B cell (primary cell): Measurements from ENCODE around the gene ARL14. TPM values are rescaled to one million over a fixed set of nuclear protein-coding genes. Genes with fewer than 3 reads are reported as not detected.

Experiments
- ATAC-seq: fragments of 200-7000 bp; cut with Tn5 transposase; one replicate; pipeline ENCODE4 v1.10.0; 2021; ENCODE audit warnings: low read depth, mild to moderate bottlenecking, moderate number of reproducible peaks, moderate library complexity
- CTCF ChIA-PET: fragments of 350-600 bp; sonication (Branson Sonifier 250); formaldehyde crosslinking; loops from one replicate; lab custom pipeline; 2021; ENCODE audit warnings: antibody characterized with exemption, inconsistent platforms; lab: Charles Lee
- POLR2A ChIA-PET: fragments of 350-600 bp; sonication (Branson Sonifier 250); formaldehyde crosslinking; loops from one replicate; lab custom pipeline; 2021; ENCODE audit warnings: antibody characterized with exemption; lab: Charles Lee
- DNase-seq: peaks from one replicate; pipeline ENCODE4 v3.0.0; 2013
- H2AFZ ChIP-seq: 2 replicates; pipeline ENCODE4 v1.6.1; 2012; ENCODE audit warnings: mild to moderate bottlenecking, low read depth, low read length; ENCODE audit not compliant: insufficient read depth, poor library complexity, severe bottlenecking
- H3K27ac ChIP-seq, 2 donors: 1 replicate in 1 of 2; 2 replicates in 1 of 2; pipeline ENCODE4 v1.5.1; 2012 to 2013; ENCODE audit warnings: low read length in 2 of 2, mild to moderate bottlenecking in 2 of 2, moderate library complexity in 1 of 2
- H3K27me3 ChIP-seq, 4 experiments: fragments of 200-600 bp in 1 of 4; sonication (generic) in 1 of 4; replicated peaks in 1 of 4; 1 replicate in 2 of 4; 2 replicates in 2 of 4; pipeline versions ENCODE4 v1.6.1 to v1.7.0; 2013 to 2016; ENCODE audit warnings: low read length in 3 of 4, mild to moderate bottlenecking in 2 of 4, mixed read lengths in 1 of 4, moderate library complexity in 1 of 4; ENCODE audit not compliant: insufficient read depth in 4 of 4, control insufficient read depth in 3 of 4; ENCODE audit errors: control extremely low read depth in 1 of 4
- H3K36me3 ChIP-seq, 2 experiments: replicated peaks in 1 of 2; 1 replicate in 1 of 2; 2 replicates in 1 of 2; pipeline versions ENCODE4 v1.6.1 to v1.7.1; 2013; ENCODE audit warnings: low read length in 1 of 2; ENCODE audit not compliant: insufficient read depth in 2 of 2, control insufficient read depth in 1 of 2; ENCODE audit errors: control extremely low read depth in 1 of 2, extremely low read depth in 1 of 2
- H3K4me1 ChIP-seq, 2 donors: fragments of 200-600 bp in 1 of 2; sonication (generic) in 1 of 2; 1 replicate in 1 of 2; 2 replicates in 1 of 2; pipeline versions ENCODE4 v1.5.1 to v1.6.1; 2013 to 2017; ENCODE audit warnings: low read length in 2 of 2; ENCODE audit not compliant: control insufficient read depth in 2 of 2, insufficient read depth in 2 of 2
- H3K4me2 ChIP-seq: replicated peaks from 2 replicates; pipeline ENCODE3; 2012; ENCODE audit warnings: mild to moderate bottlenecking, low read depth, low read length; ENCODE audit not compliant: poor library complexity, severe bottlenecking
- H3K4me3 ChIP-seq, 5 experiments: fragments of 200-600 bp in 1 of 5; sonication (generic) in 1 of 5; 1 replicate in 3 of 5; 2 replicates in 2 of 5; pipeline versions ENCODE4 v1.5.1 to v1.7.0; 2011 to 2016; ENCODE audit warnings: low read length in 4 of 5, mild to moderate bottlenecking in 4 of 5, low read depth in 2 of 5, control low read depth in 1 of 5, moderate library complexity in 1 of 5; ENCODE audit not compliant: insufficient read depth in 1 of 5; ENCODE audit errors: control extremely low read depth in 1 of 5, extremely low read depth in 1 of 5
- H3K79me2 ChIP-seq: fragments of 200-600 bp; sonication (generic); one replicate; pipeline ENCODE4 v1.6.0; 2016; ENCODE audit warnings: low read length; ENCODE audit not compliant: control insufficient read depth, insufficient read depth
- H3K9ac ChIP-seq: fragments of 200-600 bp; sonication (generic); 2 replicates; pipeline ENCODE4 v1.6.1; 2017; ENCODE audit warnings: mild to moderate bottlenecking, low read length, moderate library complexity
- H3K9me3 ChIP-seq, 3 donors: one replicate each; pipeline versions ENCODE4 v1.6.1 to v1.7.1; 2013; ENCODE audit warnings: low read length in 2 of 3; ENCODE audit not compliant: control insufficient read depth in 2 of 3, insufficient read depth in 1 of 3; ENCODE audit errors: control extremely low read depth in 1 of 3
- H4K20me1 ChIP-seq: 2 replicates; pipeline ENCODE4 v1.6.0; 2012; ENCODE audit warnings: mild to moderate bottlenecking, low read length; ENCODE audit not compliant: insufficient read depth, control insufficient read depth, poor library complexity, severe bottlenecking
- H3K27ac Mint-ChIP-seq: one replicate; pipeline ENCODE4 v1.8.0; 2021; ENCODE audit warnings: mixed read lengths
- H3K27me3 Mint-ChIP-seq: one replicate; pipeline ENCODE4 v1.8.0; 2021; ENCODE audit warnings: mixed read lengths
- H3K4me1 Mint-ChIP-seq: one replicate; pipeline ENCODE4 v1.8.0; 2021; ENCODE audit warnings: mixed read lengths
- H3K4me3 Mint-ChIP-seq: one replicate; pipeline ENCODE4 v1.8.0; 2021; ENCODE audit warnings: mixed read lengths
- H3K9me3 Mint-ChIP-seq: one replicate; pipeline ENCODE4 v1.8.0; 2022; ENCODE audit warnings: mixed read lengths; ENCODE audit not compliant: insufficient read depth
- CTCF ChIP-seq: fragments of 200-600 bp; IDR thresholded peaks from one replicate; pipeline ENCODE4 v1.8.0; 2022; ENCODE audit warnings: antibody characterized with exemption, mild to moderate bottlenecking
- EZH2 ChIP-seq: IDR thresholded peaks from 2 replicates; pipeline ENCODE4 v1.6.1; 2012; ENCODE audit warnings: borderline replicate concordance, low read depth, mild to moderate bottlenecking, moderate library complexity, low read length; ENCODE audit not compliant: insufficient read depth, poor library complexity, severe bottlenecking
- WGBS: methylation state at CpG from one replicate; pipeline ENCODE4 v1.1.5; 2013; ENCODE audit warnings: missing lambda C conversion rate; ENCODE audit not compliant: insufficient coverage; 5-methylcytosine and 5-hydroxymethylcytosine counted together
- intact Hi-C: fragments of 100-400 bp; cut with micrococcal nuclease; formaldehyde crosslinking; loops from one replicate; pipeline ENCODE4 v1.10.0; 2022
- polyA plus RNA-seq: library from polyadenylated mRNA; depleted of rRNA; stranded (reverse); fragments of >200 nt; gene quantifications from 2 replicates; pipeline ENCODE4 v1.2.3, GENCODE V29; 2012
- total RNA-seq, 2 donors: library from RNA; stranded (reverse); fragments of 120-200 nt in 1 of 2; gene quantifications; 1 replicate in 1 of 2; 2 replicates in 1 of 2; pipeline versions ENCODE4 v1.2.3 to v1.2.4, GENCODE V29; 2013 to 2022

The ARL14 gene
- total and polyA plus RNA-seq, 2 donors (not counting 1 experiment from before 2014, with no cell fraction given): 0.43 to 0.89 TPM

GRCh38 chr3:160677459-160677881 is 510 bp downstream of the ARL14 start:
- WGBS: 100% methylated on average over 2 of the region's 4 CpGs
- DNase-seq (no peak), ATAC-seq (no peak)
- H3K9ac ChIP-seq: no peak overlapping the region
- no peaks in the 10 kb centered on the region for H3K79me2 ChIP-seq
- H3K36me3 ChIP-seq: no peaks in the 10 kb centered on the region
- Mint-ChIP-seq H3K27ac (no peak overlapping the region), H3K27me3 (peaks cover 7% of the 10 kb centered on the region), H3K4me3 (no peak overlapping the region), H3K9me3 (no peaks in the 10 kb centered on the region), H3K4me1 (no peaks in the 10 kb centered on the region)
- ChIA-PET CTCF (no interaction called here), POLR2A (no interaction called here)
- no peaks in the 10 kb centered on the region for H4K20me1 ChIP-seq
- no peaks in the 10 kb centered on the region for H3K9me3 ChIP-seq
- peaks cover 0 to 3% (median 0%) of the 10 kb centered on the region in 4 experiments for H3K27me3 ChIP-seq
- no peaks in the 10 kb centered on the region for H3K4me1 ChIP-seq
- no peak overlapping the region for H3K4me2 ChIP-seq
- no peak for TF ChIP-seq EZH2
- TF ChIP-seq CTCF: no peak
- no peak overlapping the region for H3K4me3 ChIP-seq
- no peak overlapping the region for H2AFZ ChIP-seq
- intact Hi-C loops: no loop called here
- H3K27ac ChIP-seq: no peak overlapping the region

- Mint-ChIP-seq H3K4me3 (no peak overlapping the region), H3K27me3 (peaks cover 11% of the 10 kb centered on the region), H3K9me3 (no peaks in the 10 kb centered on the region), H3K4me1 (no peaks in the 10 kb centered on the region), H3K27ac (no peak overlapping the region)
- no peak overlapping the region for H3K4me2 ChIP-seq
- ChIA-PET CTCF (interaction anchor here (0.9 kb wide), 1 partner anchor 30 kb away, joined by 3 read pairs; no protein-coding TSS in a partner anchor), POLR2A (no interaction called here)
- no peak overlapping the region for H3K27ac ChIP-seq
- H3K27me3 ChIP-seq: peaks cover 0 to 3% (median 0%) of the 10 kb centered on the region in 4 experiments
- 47% methylated on average over 2 of the region's 5 CpGs for WGBS
- no peaks in the 10 kb centered on the region for H3K9me3 ChIP-seq
- no peak for ATAC-seq
- intact Hi-C loops: no loop called here
- H3K9ac ChIP-seq: no peak overlapping the region
- no peaks in the 10 kb centered on the region for H4K20me1 ChIP-seq
- no peak overlapping the region for H2AFZ ChIP-seq
- no peak for TF ChIP-seq CTCF
- TF ChIP-seq EZH2: no peak
- H3K4me1 ChIP-seq: no peaks in the 10 kb centered on the region
- no peak for DNase-seq
- no peaks in the 10 kb centered on the region for H3K36me3 ChIP-seq
- H3K79me2 ChIP-seq: no peaks in the 10 kb centered on the region
- H3K4me3 ChIP-seq: no peak overlapping the region
Measured at GRCh38 chr3:160678292-160678842, 1.4 kb downstream of the ARL14 start.
